Stimulated activated naive CD4-positive, alpha-beta T cell treated with Interleukin-2 at 50 U/mL for 16 hours (primary cell): ENCODE data around the gene SUSD6.
A peak's percentile ranks its signal among the peaks of the same experiment; 100 is the strongest.

Experiments
- DNase-seq: peaks from one replicate; lab custom pipeline; 2025; lab: John Stamatoyannopoulos, UW

Gene SUSD6

GRCh38 chr14:69648480-69649451, 37.4 kb downstream of the SUSD6 start:
- DNase-seq = no peak

DNA sequence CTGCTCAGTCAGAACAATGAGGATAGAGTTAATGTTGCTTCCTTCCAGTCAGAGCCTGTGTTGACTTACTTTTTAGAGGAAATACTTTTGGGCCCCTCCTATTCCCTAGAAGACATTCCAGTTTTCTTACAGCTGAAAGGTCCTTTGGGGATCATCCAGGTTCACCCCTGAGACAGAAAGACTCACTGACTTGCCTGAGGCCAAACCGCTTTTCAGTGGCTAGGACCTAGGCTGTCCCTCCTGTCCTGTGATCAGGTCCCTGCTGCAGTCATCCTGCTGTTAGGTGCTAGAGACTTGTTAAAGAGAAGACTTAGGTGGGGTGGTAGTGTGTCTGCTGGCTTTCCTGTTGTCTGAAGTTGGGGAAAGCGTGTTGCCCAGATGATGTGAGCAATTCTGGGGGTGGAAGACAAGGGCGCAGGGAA, 39.6 kb downstream of the SUSD6 start:
- no peak for DNase-seq

DNA sequence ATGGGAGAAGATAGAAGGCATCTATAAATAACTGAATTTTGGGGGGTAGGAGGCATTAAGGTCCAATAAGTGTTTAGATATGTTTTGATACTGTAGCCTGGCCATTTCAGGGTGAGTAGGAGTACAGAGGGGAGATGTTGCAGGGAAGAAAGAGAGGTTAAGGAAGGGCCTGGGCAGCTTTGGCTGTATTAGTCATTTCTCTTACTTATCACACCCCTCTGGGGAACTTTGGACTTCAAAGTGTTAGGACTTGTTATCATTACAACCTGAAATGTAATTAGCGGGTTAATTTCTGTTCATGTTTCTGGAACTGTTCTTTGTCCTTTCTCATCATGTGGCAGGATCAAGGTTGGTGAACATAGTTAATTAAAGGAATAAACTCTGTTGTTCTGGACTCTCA, 40.3 kb downstream of the SUSD6 start:
- no peak for DNase-seq

GRCh38 chr14:69652942-69653684, 41.7 kb downstream of the SUSD6 start:
- DNase-seq = no peak

DNA sequence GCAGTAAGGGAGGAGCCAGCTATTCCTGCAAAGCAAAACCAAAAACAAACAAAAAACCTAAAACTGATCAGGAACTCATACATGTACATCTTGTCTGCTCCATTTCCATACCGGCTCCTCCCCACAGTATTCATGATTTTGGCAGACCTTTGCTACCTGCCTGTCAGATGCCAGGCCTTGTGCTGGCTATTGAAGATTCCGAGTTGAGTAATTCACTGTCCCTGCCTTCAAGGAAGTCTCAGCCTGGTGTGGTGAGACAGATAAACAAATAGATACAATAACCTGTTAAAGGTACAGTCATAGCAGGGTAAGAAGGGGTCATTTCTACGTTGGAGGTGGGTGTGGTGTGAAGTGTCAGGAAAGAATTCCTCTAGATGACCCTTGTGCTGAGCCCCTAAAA, 42.7 kb downstream of the SUSD6 start:
- DNase-seq = no peak

GRCh38 chr14:69657950-69658355, 46.6 kb downstream of the SUSD6 start:
- DNase-seq = no peak

DNA sequence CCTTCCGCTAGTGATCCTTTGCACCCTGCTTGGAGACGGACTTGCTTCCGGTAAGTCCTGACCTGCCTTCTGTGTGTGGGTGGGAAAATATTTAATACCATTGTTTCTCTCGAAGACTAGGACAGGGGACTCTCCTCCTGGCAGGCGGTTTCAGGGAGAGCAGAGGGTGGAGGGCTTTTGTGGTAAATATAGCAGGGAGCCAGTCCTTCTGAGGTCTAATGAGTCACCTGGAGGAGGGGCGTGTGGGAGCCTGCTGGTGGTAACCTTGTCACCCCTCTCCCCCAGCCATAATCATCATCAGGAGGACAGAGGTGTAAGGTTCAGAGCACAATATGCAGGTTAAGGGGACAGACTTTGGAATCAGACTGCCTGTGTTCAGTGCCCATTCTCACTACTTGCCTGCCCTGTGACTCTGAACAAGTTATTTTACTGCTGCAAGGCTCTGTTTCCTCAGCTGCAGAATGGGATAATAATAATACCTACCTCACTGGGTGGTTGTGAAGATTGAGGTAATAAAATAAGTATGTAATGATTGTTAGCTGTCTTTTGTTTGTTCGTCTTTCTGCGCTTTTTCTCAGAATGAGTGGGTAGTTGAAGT, 47.4 kb downstream of the SUSD6 start:
- DNase-seq = peak; percentile 29

GRCh38 chr14:69660344-69661193, 49.2 kb downstream of the SUSD6 start:
- DNase-seq = no peak

- DNase-seq = no peak
These were observed 49.8 kb downstream of the SUSD6 start for GRCh38 chr14:69661194-69661537.

- no peak for DNase-seq
These were observed 51.4 kb downstream of the SUSD6 start for GRCh38 chr14:69662636-69663299.

GRCh38 chr14:69663300-69663643, 51.9 kb downstream of the SUSD6 start:
- no peak for DNase-seq

DNA sequence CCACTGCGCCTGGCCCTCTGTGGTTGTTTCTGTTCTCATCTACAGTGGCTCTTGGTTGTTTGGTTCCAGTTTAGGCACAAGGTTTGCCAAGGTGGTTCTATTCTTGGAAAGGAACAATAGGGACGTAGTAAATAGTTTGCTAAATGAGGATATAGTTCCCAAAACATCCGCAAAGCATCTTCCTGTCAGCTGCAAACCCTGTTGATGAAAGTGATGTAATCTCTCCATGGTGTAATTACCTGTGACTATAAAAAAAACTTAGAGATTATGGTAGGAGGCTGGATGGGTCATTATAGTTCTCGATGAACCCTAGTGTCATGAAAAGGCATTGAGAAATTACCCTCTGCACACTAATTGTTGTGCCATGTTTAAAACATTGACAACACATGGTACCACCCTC, 52.9 kb downstream of the SUSD6 start:
- no peak for DNase-seq

GRCh38 chr14:69664865-69665526, 53.6 kb downstream of the SUSD6 start:
- no peak for DNase-seq

DNA sequence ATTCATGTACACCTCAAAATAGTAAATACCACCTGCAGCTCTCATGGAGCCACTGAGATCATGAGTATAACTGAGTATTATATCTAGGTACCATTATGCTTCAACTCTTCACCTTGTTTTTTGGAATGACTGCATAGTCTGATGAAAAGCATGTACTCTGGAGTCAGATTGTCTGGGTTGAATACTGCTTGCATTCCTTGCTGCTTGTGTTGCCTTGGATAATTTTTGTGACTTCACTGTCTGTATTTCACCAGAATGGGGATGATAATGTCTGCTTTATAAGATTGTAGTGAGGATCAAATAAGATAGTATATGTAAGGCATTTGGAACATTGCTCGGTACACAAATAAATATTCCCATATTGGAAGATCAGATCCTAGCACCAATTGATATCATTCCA, 54.2 kb downstream of the SUSD6 start:
- DNase-seq = no peak

DNA sequence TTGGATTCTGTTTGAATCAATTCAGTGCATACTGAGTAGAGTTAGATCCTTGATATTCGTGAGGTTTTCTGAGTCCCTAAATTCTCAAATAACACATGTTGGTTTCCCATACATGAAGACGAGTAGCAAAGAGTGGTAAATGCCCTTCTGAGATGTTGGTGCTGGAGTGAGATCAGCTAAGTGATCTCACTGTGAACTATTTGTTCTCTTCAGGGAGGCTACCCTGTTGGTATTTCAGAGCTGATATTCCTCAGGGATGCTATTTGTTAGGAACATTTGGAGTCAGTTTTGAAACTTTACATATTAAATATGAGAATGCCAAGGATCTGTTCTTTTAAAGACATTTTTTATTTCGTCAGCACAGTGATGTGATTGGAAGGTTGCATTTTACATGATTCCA, 54.7 kb downstream of the SUSD6 start:
- no peak for DNase-seq

- no peak for DNase-seq
These were observed 55.4 kb downstream of the SUSD6 start for GRCh38 chr14:69666690-69667211.

DNA sequence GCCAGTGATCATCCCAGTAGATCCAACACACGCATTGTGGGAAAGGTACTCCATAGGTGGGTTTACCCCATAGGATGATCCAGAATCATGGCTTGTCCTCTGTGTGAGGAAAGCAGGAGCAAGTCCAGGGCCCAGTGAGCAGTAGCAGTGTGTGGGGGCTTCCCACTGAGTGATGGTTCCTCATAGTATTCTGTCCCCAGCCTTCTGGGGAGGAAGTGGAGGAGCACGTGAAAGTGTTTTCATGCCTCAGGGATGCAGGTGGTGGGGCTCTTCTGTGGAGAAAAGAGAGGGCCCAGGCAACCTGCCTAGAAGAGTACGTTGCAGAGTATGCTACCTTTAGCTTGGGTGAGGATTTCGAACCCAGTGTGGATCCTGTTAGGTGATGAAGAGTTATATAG, 56.5 kb downstream of the SUSD6 start:
- DNase-seq = no peak

DNA sequence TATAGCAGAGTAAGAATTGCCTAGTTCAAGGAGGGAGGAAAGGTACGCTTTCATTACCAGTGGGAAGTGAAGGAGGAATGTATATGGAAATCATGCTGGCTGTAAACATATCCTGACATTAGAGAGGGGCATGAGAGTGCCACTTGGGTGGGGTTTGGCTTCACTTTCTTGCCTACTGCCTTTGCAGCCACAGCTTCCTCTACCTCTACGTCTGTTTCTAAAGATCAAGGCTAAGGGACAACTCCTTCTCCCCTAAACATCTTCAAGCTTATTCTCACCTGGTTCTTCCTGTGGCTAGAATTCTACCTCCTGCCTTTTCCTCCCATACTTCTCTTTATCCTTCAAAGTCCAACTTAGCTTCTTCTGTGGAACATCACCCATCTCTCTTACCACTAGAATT, 58.0 kb downstream of the SUSD6 start:
- DNase-seq = no peak

DNA sequence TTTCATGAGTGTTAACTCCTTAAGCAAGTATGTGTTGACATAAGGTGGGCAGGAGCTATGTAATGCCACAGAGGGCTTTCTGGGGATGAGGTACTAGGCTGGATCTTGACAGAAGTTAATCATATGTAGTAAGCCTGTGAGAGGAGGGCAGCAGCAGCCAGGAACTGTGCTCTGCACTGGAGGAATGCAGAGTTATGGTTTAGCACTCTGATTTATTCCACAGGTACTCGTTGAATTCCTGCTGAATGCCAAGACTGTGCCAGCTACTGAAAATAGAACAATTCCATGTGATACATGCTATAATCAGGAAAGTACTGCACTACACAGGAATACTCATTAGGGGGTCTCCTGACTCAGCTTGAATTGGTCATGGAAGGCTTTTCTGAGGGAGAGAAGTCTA, 58.7 kb downstream of the SUSD6 start:
- DNase-seq = no peak

DNA sequence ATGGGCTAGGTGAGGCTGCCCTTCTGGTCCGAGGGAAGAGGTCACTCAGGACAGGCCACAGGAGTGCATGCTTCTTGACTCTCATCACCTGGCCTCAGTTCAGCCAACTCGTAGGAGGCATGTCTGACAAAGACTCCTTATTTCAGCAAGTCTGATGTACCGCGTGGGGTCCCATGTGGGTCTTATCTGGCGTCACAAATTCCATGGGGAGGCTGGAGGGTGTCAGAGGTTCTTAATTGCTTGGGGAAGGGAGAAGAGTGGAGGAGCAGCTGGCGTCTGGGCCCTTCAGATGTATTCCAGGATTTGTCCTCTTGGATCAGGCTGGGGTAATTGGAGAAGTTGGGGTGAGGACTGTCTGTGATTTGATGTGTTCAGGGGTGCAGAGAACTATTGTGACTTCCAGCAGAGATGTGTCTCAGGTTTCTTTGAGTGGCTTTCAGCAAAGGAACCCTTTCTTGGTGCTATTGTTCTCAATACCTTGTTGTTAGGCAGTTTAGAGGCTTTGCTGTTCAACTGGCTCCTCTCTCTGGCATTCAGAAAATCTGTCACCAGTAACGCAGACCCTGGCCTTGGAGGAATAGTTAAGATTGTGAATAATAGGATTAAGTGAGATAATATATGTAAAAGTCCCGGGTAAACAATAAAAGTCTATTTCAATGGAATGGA, 60.1 kb downstream of the SUSD6 start:
- DNase-seq = no peak
